Tibial artery (tissue), 4 donors: Measurements from ENCODE around the gene HSPB6.
A peak's percentile ranks its signal among the peaks of the same experiment; 100 is the strongest.

Experiments
- DNase-seq, 2 donors: peaks; one replicate each; pipeline ENCODE4 v3.0.0-alpha.2; 2019
- H3K27ac ChIP-seq, 2 donors: fragments of 200-600 bp; sonication (generic) in 1 of 2; 1 replicate in 1 of 2; 2 replicates in 1 of 2; pipeline ENCODE4 v1.5.1; 2018 to 2019; ENCODE audit warnings: mild to moderate bottlenecking in 1 of 2
- H3K27me3 ChIP-seq, 2 donors: fragments of 200-600 bp; sonication (generic) in 1 of 2; one replicate each; pipeline versions ENCODE4 v1.5.1 to v1.6.0; 2016 to 2019
- H3K36me3 ChIP-seq, 3 donors: fragments of 200-600 bp; sonication (generic) in 2 of 3; one replicate each; pipeline ENCODE4 v1.5.1; 2016 to 2019; ENCODE audit warnings: mild to moderate bottlenecking in 2 of 3
- H3K4me1 ChIP-seq, 4 donors: fragments of 200-600 bp; sonication (generic) in 2 of 4; 1 replicate in 3 of 4; 2 replicates in 1 of 4; pipeline ENCODE4 v1.5.1; 2016 to 2019
- H3K4me3 ChIP-seq, 2 donors: fragments of 200-600 bp; sonication (generic) in 1 of 2; 1 replicate in 1 of 2; 2 replicates in 1 of 2; pipeline ENCODE4 v1.5.1; 2018 to 2019; ENCODE audit warnings: mild to moderate bottlenecking in 2 of 2
- H3K9me3 ChIP-seq, 3 donors: fragments of 200-600 bp; sonication (generic) in 1 of 3; one replicate each; pipeline ENCODE4 v1.5.1; 2016 to 2019
- CTCF ChIP-seq, 2 experiments: fragments of 200-600 bp in 1 of 2; fragments of 450-650 bp in 1 of 2; IDR thresholded peaks; one replicate each; pipeline ENCODE4 v1.5.1; 2017 to 2019; ENCODE audit warnings: antibody characterized with exemption in 2 of 2, mild to moderate bottlenecking in 1 of 2, moderate library complexity in 1 of 2
- intact Hi-C: fragments of 100-400 bp; cut with DNase I; formaldehyde crosslinking; loops from one replicate; pipeline ENCODE4 v1.15.0; 2023; ENCODE audit warnings: low total_unique reads

The HSPB6 gene

GRCh38 chr19:35756377-35757230 is at the start of gene HSPB6:
Gene HSPB6 (minus strand): TSS chr19:35757029. CDS start chr19:35757008, 21 bp downstream.
- Histone ChIP-seq H3K4me1 (peaks cover 5 to 57% (median 38%) of the 10 kb centered on the region in 4 donors), H3K36me3 (peaks cover 11 to 38% (median 29%) of the 10 kb centered on the region in 3 donors), H3K27ac (peak within 1 kb of the TSS; percentile 93 to 100), H3K27me3 (no peaks in the 10 kb centered on the region), H3K4me3 (peak within 1 kb of the TSS; percentile 72 to 75), H3K9me3 (no peaks in the 10 kb centered on the region)
- TF ChIP-seq CTCF (IDR thresholded peaks at IDR 0.05), result no peak
- intact Hi-C loops, result loop anchor here (5.0 kb wide), 1 partner anchor 39 kb away; the partner anchor contains the start of gene KMT2B
- peak; percentile 72 to 91 for DNase-seq

- intact Hi-C loops, result no loop called here
- Histone ChIP-seq H3K4me3 (no peak overlapping the region), H3K9me3 (no peaks in the 10 kb centered on the region), H3K36me3 (no peaks in the 10 kb centered on the region), H3K27me3 (peaks cover 0 to 25% of the 10 kb centered on the region in 2 donors), H3K4me1 (no peaks in the 10 kb centered on the region), H3K27ac (no peak overlapping the region)
- no peak for TF ChIP-seq CTCF (IDR thresholded peaks at IDR 0.05)
- no peak for DNase-seq
These were observed 49.8 kb upstream of the HSPB6 start for GRCh38 chr19:35806597-35806996.

- intact Hi-C loops, result no loop called here
- no peak overlapping the region for H3K4me3 ChIP-seq
- no peak for TF ChIP-seq CTCF (IDR thresholded peaks at IDR 0.05)
- H3K27me3 ChIP-seq, result peaks cover 0 to 22% of the 10 kb centered on the region in 2 donors
- H3K4me1 ChIP-seq, result no peaks in the 10 kb centered on the region
- H3K27ac ChIP-seq, result no peak overlapping the region
- H3K36me3 ChIP-seq, result no peaks in the 10 kb centered on the region
- DNase-seq, result no peak
- H3K9me3 ChIP-seq, result no peaks in the 10 kb centered on the region
These were observed 48.8 kb upstream of the HSPB6 start for GRCh38 chr19:35805526-35806102.

GRCh38 chr19:35801828-35802227 is 45.0 kb upstream of the HSPB6 start:
- Histone ChIP-seq H3K4me3 (no peak overlapping the region), H3K27me3 (peaks cover 0 to 44% of the 10 kb centered on the region in 2 donors), H3K36me3 (no peaks in the 10 kb centered on the region), H3K9me3 (no peaks in the 10 kb centered on the region), H3K27ac (no peak overlapping the region), H3K4me1 (no peaks in the 10 kb centered on the region)
- intact Hi-C loops, result no loop called here
- DNase-seq, result no peak
- TF ChIP-seq CTCF (IDR thresholded peaks at IDR 0.05), result no peak

GRCh38 chr19:35797663-35798062 is 40.8 kb upstream of the HSPB6 start:
- H3K27ac ChIP-seq, result no peak overlapping the region
- H3K36me3 ChIP-seq, result no peaks in the 10 kb centered on the region
- H3K4me1 ChIP-seq, result no peaks in the 10 kb centered on the region
- intact Hi-C loops, result no loop called here
- H3K4me3 ChIP-seq, result no peak overlapping the region
- peaks cover 0 to 41% of the 10 kb centered on the region in 2 donors for H3K27me3 ChIP-seq
- no peak for DNase-seq
- H3K9me3 ChIP-seq, result no peaks in the 10 kb centered on the region
- TF ChIP-seq CTCF (IDR thresholded peaks at IDR 0.05), result no peak
